GM18508 (cell line): ENCODE data around the gene BLM.

Experiments used
- ATAC-seq: cut with Tn5 transposase; IDR thresholded peaks from one replicate; pipeline ENCODE4 v1.9.1; 2021; ENCODE audit warnings: moderate number of reproducible peaks; ENCODE audit not compliant: insufficient read depth, unreplicated experiment

The BLM gene

GRCh38 chr15:90774731-90775514 is 57.8 kb downstream of the BLM start:
- ATAC-seq, result no peak

GRCh38 chr15:90780916-90781315 is 63.8 kb downstream of the BLM start:
- ATAC-seq, result no peak

- ATAC-seq, result no peak
Measured at GRCh38 chr15:90782442-90782841, 65.3 kb downstream of the BLM start.

GRCh38 chr15:90787881-90788280 is 70.7 kb downstream of the BLM start:
- ATAC-seq, result no peak

- no peak for ATAC-seq
Measured at GRCh38 chr15:90789462-90789861, 72.3 kb downstream of the BLM start.

- ATAC-seq, result no peak
Measured at GRCh38 chr15:90790057-90790456, 72.9 kb downstream of the BLM start.

GRCh38 chr15:90790561-90790960 is 73.4 kb downstream of the BLM start:
- ATAC-seq, result no peak

GRCh38 chr15:90794538-90794937 is 77.4 kb downstream of the BLM start:
- no peak for ATAC-seq

GRCh38 chr15:90799639-90800170 is 82.6 kb downstream of the BLM start:
- no peak for ATAC-seq

- ATAC-seq, result no peak
Measured at GRCh38 chr15:90801803-90802202, 84.7 kb downstream of the BLM start.

GRCh38 chr15:90807074-90807785 is 90.1 kb downstream of the BLM start:
- no peak for ATAC-seq

GRCh38 chr15:90807786-90808086 is 90.6 kb downstream of the BLM start:
- no peak for ATAC-seq

- no peak for ATAC-seq
Measured at GRCh38 chr15:90808517-90809235, 91.5 kb downstream of the BLM start.

GRCh38 chr15:90809536-90809935 is 92.4 kb downstream of the BLM start:
- ATAC-seq, result no peak

- no peak for ATAC-seq
Measured at GRCh38 chr15:90810354-90810753, 93.2 kb downstream of the BLM start.

- no peak for ATAC-seq
Measured at GRCh38 chr15:90812171-90812957, 95.2 kb downstream of the BLM start.

GRCh38 chr15:90812958-90813265 is 95.8 kb downstream of the BLM start:
- no peak for ATAC-seq

GRCh38 chr15:90813796-90814190 is 96.6 kb downstream of the BLM start:
- no peak for ATAC-seq

- no peak for ATAC-seq
Measured at GRCh38 chr15:90814191-90814821, 97.2 kb downstream of the BLM start.
